Endothelial cell (in vitro differentiated cells): Measurements from ENCODE around the gene SGMS1. TPM values are rescaled to one million over a fixed set of nuclear protein-coding genes. Genes with fewer than 3 reads are reported as not detected.

Experiments used
- DNase-seq: peaks from one replicate; pipeline ENCODE4 v3.0.0; 2021; ENCODE audit warnings: low spot score
- H3K27ac Mint-ChIP-seq: one replicate; pipeline ENCODE4 v1.8.0; 2021; ENCODE audit warnings: mixed read lengths, inconsistent platforms; ENCODE audit not compliant: unreplicated experiment
- H3K27me3 Mint-ChIP-seq: one replicate; pipeline ENCODE4 v1.8.0; 2021; ENCODE audit warnings: mild to moderate bottlenecking, moderate library complexity, mixed read lengths, inconsistent platforms; ENCODE audit not compliant: unreplicated experiment
- H3K36me3 Mint-ChIP-seq: one replicate; pipeline ENCODE4 v1.8.0; 2021; ENCODE audit warnings: mild to moderate bottlenecking, low read depth, mixed read lengths, inconsistent platforms; ENCODE audit not compliant: unreplicated experiment
- H3K4me1 Mint-ChIP-seq: one replicate; pipeline ENCODE4 v1.8.0; 2021; ENCODE audit warnings: mild to moderate bottlenecking, mixed read lengths, inconsistent platforms; ENCODE audit not compliant: unreplicated experiment
- H3K4me3 Mint-ChIP-seq: one replicate; pipeline ENCODE4 v1.8.0; 2021; ENCODE audit warnings: mild to moderate bottlenecking, mixed read lengths, inconsistent platforms; ENCODE audit not compliant: unreplicated experiment
- H3K9me3 Mint-ChIP-seq: one replicate; pipeline ENCODE4 v1.8.0; 2021; ENCODE audit warnings: mixed read lengths, inconsistent platforms; ENCODE audit not compliant: unreplicated experiment
- CTCF ChIP-seq: fragments of 200-600 bp; sonication (generic); IDR thresholded peaks from one replicate; pipeline ENCODE4 v1.5.0; 2021; ENCODE audit warnings: antibody characterized with exemption; ENCODE audit not compliant: unreplicated experiment
- total RNA-seq: library from RNA; stranded (reverse); fragmentation: NEBNext Ultra II Directional; extraction: Animal tissue kit (Norgen Biotek cat#: 25700); gene quantifications from one replicate; pipeline ENCODE4 v1.2.1, GENCODE V29; 2021; ENCODE audit not compliant: unreplicated experiment

SGMS1 gene
- total RNA-seq, 1 donor from 2014 or later = 12.4 TPM

GRCh38 chr10:50545846-50546245 is 77.9 kb downstream of the SGMS1 start:
- H3K9me3 Mint-ChIP-seq = no peaks in the 10 kb centered on the region
- peaks cover 33% of the 10 kb centered on the region for H3K4me1 Mint-ChIP-seq
- DNase-seq = no peak
- H3K27me3 Mint-ChIP-seq = no peaks in the 10 kb centered on the region
- H3K27ac Mint-ChIP-seq = no peak overlapping the region
- TF ChIP-seq CTCF = no peak
- H3K36me3 Mint-ChIP-seq = no peaks in the 10 kb centered on the region
- no peak overlapping the region for H3K4me3 Mint-ChIP-seq

GRCh38 chr10:50544857-50545429 is 78.8 kb downstream of the SGMS1 start:
- no peak overlapping the region for H3K4me3 Mint-ChIP-seq
- H3K9me3 Mint-ChIP-seq = no peaks in the 10 kb centered on the region
- no peak for TF ChIP-seq CTCF
- peaks cover 28% of the 10 kb centered on the region for H3K4me1 Mint-ChIP-seq
- H3K27ac Mint-ChIP-seq = peak overlapping the region; percentile 17
- DNase-seq = no peak
- H3K36me3 Mint-ChIP-seq = no peaks in the 10 kb centered on the region
- H3K27me3 Mint-ChIP-seq = no peaks in the 10 kb centered on the region

GRCh38 chr10:50544095-50544856 is 79.5 kb downstream of the SGMS1 start:
- H3K4me3 Mint-ChIP-seq = no peak overlapping the region
- H3K27me3 Mint-ChIP-seq = peaks cover under 1% of the 10 kb centered on the region
- no peaks in the 10 kb centered on the region for H3K36me3 Mint-ChIP-seq
- no peak for DNase-seq
- no peak overlapping the region for H3K27ac Mint-ChIP-seq
- H3K4me1 Mint-ChIP-seq = peaks cover 30% of the 10 kb centered on the region
- TF ChIP-seq CTCF = no peak
- no peaks in the 10 kb centered on the region for H3K9me3 Mint-ChIP-seq

GRCh38 chr10:50542871-50543270 is 80.9 kb downstream of the SGMS1 start:
- H3K9me3 Mint-ChIP-seq = no peaks in the 10 kb centered on the region

More at GRCh38 chr10:50542871-50543270, 80.9 kb downstream of the SGMS1 start:
- no peak for DNase-seq
- Mint-ChIP-seq H3K27me3 (peaks cover 3% of the 10 kb centered on the region), H3K36me3 (no peaks in the 10 kb centered on the region), H3K4me3 (no peak overlapping the region), H3K27ac (peak overlapping the region; percentile 73), H3K4me1 (peaks cover 35% of the 10 kb centered on the region)
- TF ChIP-seq CTCF = no peak
